SK-N-SH (cell line): ENCODE results near the gene SEL1L2. TPM values are rescaled to one million over a fixed set of nuclear protein-coding genes. Genes with fewer than 3 reads are reported as not detected.

ENCODE experiments used
- CTCF ChIA-PET: fragments of 300-600, 350-600 bp; formaldehyde crosslinking; extraction: SDS; loops from one replicate; lab custom pipeline; 2021; lab: Yijun Ruan, JAX
- POLR2A ChIA-PET: fragments of 350-600 bp; sonication (Branson Sonifier 250); formaldehyde crosslinking; extraction: SDS; loops from one replicate; lab custom pipeline; 2020; ENCODE audit warnings: antibody characterized with exemption, inconsistent platforms; lab: Yijun Ruan, JAX
- DNase-seq: peaks from one replicate; pipeline ENCODE4 v3.0.0; 2012
- H2AFZ ChIP-seq: fragments of 200-600 bp; sonication (generic); 2 replicates; pipeline ENCODE4 v1.8.1; 2016; ENCODE audit warnings: antibody characterized with exemption, mild to moderate bottlenecking, low read depth
- H3F3A ChIP-seq: fragments of 200-600 bp; sonication (generic); replicated peaks from 2 replicates; pipeline ENCODE3; 2016; ENCODE audit warnings: antibody characterized with exemption, mild to moderate bottlenecking; ENCODE audit not compliant: insufficient read depth
- H3K27ac ChIP-seq, 2 experiments: fragments of 200-500 bp in 1 of 2; fragments of 200-600 bp in 1 of 2; sonication (Bioruptor generic) in 1 of 2; sonication (generic), shearing (Covaris generic) in 1 of 2; 2 replicates each; pipeline versions ENCODE4 v1.5.1 to v1.6.1; 2014 to 2016; ENCODE audit warnings: low read depth in 2 of 2, inconsistent platforms in 1 of 2, low read length in 1 of 2, mild to moderate bottlenecking in 1 of 2, mixed read lengths in 1 of 2
- H3K27me3 ChIP-seq: fragments of 200-600 bp; sonication (generic), shearing (Covaris generic); 2 replicates; pipeline ENCODE4 v1.6.1; 2016; ENCODE audit warnings: mixed run types; ENCODE audit not compliant: insufficient read depth
- H3K36me3 ChIP-seq, 2 experiments: fragments of 200-500 bp in 1 of 2; fragments of 200-600 bp in 1 of 2; sonication (Bioruptor generic) in 1 of 2; sonication (generic) in 1 of 2; replicated peaks in 1 of 2; 2 replicates each; pipeline versions ENCODE3 to v1.5.1; 2014 to 2016; ENCODE audit warnings: low read length in 1 of 2, mild to moderate bottlenecking in 1 of 2; ENCODE audit not compliant: insufficient read depth in 2 of 2, control insufficient read depth in 1 of 2
- H3K4me1 ChIP-seq, 2 experiments: fragments of 200-500 bp in 1 of 2; fragments of 200-600 bp in 1 of 2; sonication (Bioruptor generic) in 1 of 2; sonication (generic), shearing (Covaris generic) in 1 of 2; 2 replicates each; pipeline versions ENCODE4 v1.5.1 to v1.6.1; 2014 to 2016; ENCODE audit warnings: low read depth in 1 of 2, low read length in 1 of 2, mixed run types in 1 of 2; ENCODE audit not compliant: insufficient read depth in 2 of 2, control insufficient read depth in 1 of 2
- H3K4me2 ChIP-seq: fragments of 200-600 bp; sonication (generic), shearing (Covaris generic); 2 replicates; pipeline ENCODE4 v1.6.1; 2017; ENCODE audit warnings: mixed run types
- H3K4me3 ChIP-seq, 2 experiments: fragments of 200-500 bp in 1 of 2; fragments of 200-600 bp in 1 of 2; sonication (Bioruptor generic) in 1 of 2; sonication (generic), shearing (Covaris generic) in 1 of 2; 2 replicates each; pipeline versions ENCODE4 v1.5.1 to v1.8.1; 2014 to 2016; ENCODE audit warnings: low read depth in 2 of 2, inconsistent platforms in 1 of 2, low read length in 1 of 2, mild to moderate bottlenecking in 1 of 2, mixed read lengths in 1 of 2, moderate library complexity in 1 of 2
- H3K79me2 ChIP-seq: fragments of 200-600 bp; sonication (generic); 2 replicates; pipeline ENCODE4 v1.8.1; 2017; ENCODE audit warnings: mild to moderate bottlenecking; ENCODE audit not compliant: insufficient read depth
- H3K9ac ChIP-seq: fragments of 200-600 bp; sonication (generic); 2 replicates; pipeline ENCODE4 v1.6.1; 2017; ENCODE audit warnings: mixed run types
- H3K9me2 ChIP-seq: fragments of 200-600 bp; sonication (generic); 2 replicates; pipeline ENCODE4 v1.6.1; 2017; ENCODE audit warnings: mixed run types
- H3K9me3 ChIP-seq: fragments of 200-600 bp; sonication (generic); 2 replicates; pipeline ENCODE4 v1.6.1; 2017; ENCODE audit warnings: mixed run types, mild to moderate bottlenecking, moderate library complexity
- H4K20me1 ChIP-seq: fragments of 200-600 bp; sonication (generic); 2 replicates; pipeline ENCODE4 v1.6.1; 2017; ENCODE audit warnings: mild to moderate bottlenecking, mixed run types; ENCODE audit not compliant: insufficient read depth
- ELF1 ChIP-seq: IDR thresholded peaks from 2 replicates; pipeline ENCODE4 v1.4.0; 2012
- FOXJ3 ChIP-seq: sonication (generic); formaldehyde crosslinking; IDR thresholded peaks from 2 replicates; pipeline ENCODE4 v1.5.1; 2020; ENCODE audit warnings: mild to moderate bottlenecking, missing genetic modification reagents
- GATA2 ChIP-seq: sonication (generic); formaldehyde crosslinking; IDR thresholded peaks from 2 replicates; pipeline ENCODE4 v1.5.0; 2020; ENCODE audit warnings: mild to moderate bottlenecking, missing genetic modification reagents
- JUND ChIP-seq: IDR thresholded peaks from 2 replicates; pipeline ENCODE4 v1.4.0; 2012
- MAX ChIP-seq: IDR thresholded peaks from 2 replicates; pipeline ENCODE4 v1.4.0; 2012; ENCODE audit warnings: low read depth
- MEF2A ChIP-seq: IDR thresholded peaks from 2 replicates; pipeline ENCODE4 v1.4.0; 2012; ENCODE audit warnings: low read depth, borderline replicate concordance
- MXI1 ChIP-seq: IDR thresholded peaks from 2 replicates; pipeline ENCODE4 v1.6.1; 2012; ENCODE audit warnings: mild to moderate bottlenecking, low read depth, low read length, improper control_type of control experiment
- RAD21 ChIP-seq: IDR thresholded peaks from 2 replicates; pipeline ENCODE4 v1.6.1; 2012; ENCODE audit warnings: mild to moderate bottlenecking, low read length
- RFX5 ChIP-seq: IDR thresholded peaks from 2 replicates; pipeline ENCODE4 v1.6.1; 2012; ENCODE audit warnings: mild to moderate bottlenecking, improper control_type of control experiment, low read length
- TAF1 ChIP-seq: IDR thresholded peaks from 2 replicates; pipeline ENCODE4 v1.6.1; 2012; ENCODE audit warnings: low read depth, mild to moderate bottlenecking, low read length, moderate library complexity, borderline replicate concordance
- YY1 ChIP-seq: IDR thresholded peaks from 2 replicates; pipeline ENCODE4 v1.4.0; 2012; ENCODE audit warnings: low read depth, mild to moderate bottlenecking
- ZBTB33 ChIP-seq: IDR thresholded peaks from 2 replicates; pipeline ENCODE4 v1.4.0; 2012; ENCODE audit warnings: low read depth, borderline replicate concordance
- WGBS: methylation state at CpG from one replicate; pipeline ENCODE4 v1.1.6; 2017; ENCODE audit warnings: low lambda C conversion rate; 5-methylcytosine and 5-hydroxymethylcytosine counted together
- polyA plus RNA-seq, 3 experiments: library from polyadenylated mRNA; depleted of rRNA; stranded (reverse); fragments of >200 nt; gene quantifications; 2 replicates each; pipeline ENCODE4 v1.2.3, GENCODE V29; 2012
- TF ChIP-seq, protein P1 (sequence below): IDR thresholded peaks from 2 replicates; pipeline ENCODE4 v1.4.0; 2012; ENCODE audit warnings: low read depth, borderline replicate concordance

SEL1L2 gene
- polyA plus RNA-seq, 1 of the 3 experiments (the other 2 are of a cell fraction), result not detected

DNA sequence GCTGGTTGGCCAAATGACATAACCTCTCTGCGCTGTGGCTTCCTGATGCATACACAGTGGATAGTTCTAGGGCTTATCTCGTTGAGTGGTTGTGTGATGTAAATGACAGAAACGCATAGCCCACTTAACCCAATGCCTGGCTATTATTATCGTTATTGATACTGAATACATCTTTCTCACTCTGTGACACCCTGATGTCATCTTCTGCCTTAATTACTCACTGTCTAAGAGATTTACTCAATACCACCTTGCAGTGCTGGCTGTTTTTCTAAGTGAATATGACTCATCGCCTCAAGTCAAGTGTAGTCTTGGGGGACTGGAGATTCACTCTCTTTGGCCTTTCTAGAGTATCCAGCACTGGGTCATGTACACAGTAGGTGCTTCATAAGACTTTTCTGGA, 132.0 kb downstream of the SEL1L2 start:
- no peaks in the 10 kb centered on the region for H3K9me3 ChIP-seq
- no peaks in the 10 kb centered on the region for H3K4me1 ChIP-seq
- no peak overlapping the region for H3K4me3 ChIP-seq
- H3K36me3 ChIP-seq, result no peaks in the 10 kb centered on the region
- CTCF ChIA-PET, result no interaction called here
- no peaks in the 10 kb centered on the region for H3K9me2 ChIP-seq
- POLR2A ChIA-PET, result no interaction called here
- no peaks in the 10 kb centered on the region for H3F3A ChIP-seq
- no peak overlapping the region for H2AFZ ChIP-seq
- H3K27ac ChIP-seq, result no peak overlapping the region
- WGBS, result 69% methylated on average over 5 of the region's 5 CpGs
- H3K27me3 ChIP-seq, result no peaks in the 10 kb centered on the region
- DNase-seq, result no peak
- H3K4me2 ChIP-seq, result no peak overlapping the region
- H4K20me1 ChIP-seq, result no peaks in the 10 kb centered on the region
- TF ChIP-seq FOXJ3, result no peak
- TF ChIP-seq MXI1, result no peak
- no peak for TF ChIP-seq RFX5
- TF ChIP-seq MAX, result no peak
- no peak for TF ChIP-seq ELF1
- no peak for TF ChIP-seq MEF2A
- TF ChIP-seq, protein P1, sequence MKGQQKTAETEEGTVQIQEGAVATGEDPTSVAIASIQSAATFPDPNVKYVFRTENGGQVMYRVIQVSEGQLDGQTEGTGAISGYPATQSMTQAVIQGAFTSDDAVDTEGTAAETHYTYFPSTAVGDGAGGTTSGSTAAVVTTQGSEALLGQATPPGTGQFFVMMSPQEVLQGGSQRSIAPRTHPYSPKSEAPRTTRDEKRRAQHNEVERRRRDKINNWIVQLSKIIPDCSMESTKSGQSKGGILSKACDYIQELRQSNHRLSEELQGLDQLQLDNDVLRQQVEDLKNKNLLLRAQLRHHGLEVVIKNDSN, result no peak
- no peak for TF ChIP-seq GATA2
- no peak for TF ChIP-seq YY1
- TF ChIP-seq TAF1, result no peak
- TF ChIP-seq JUND, result no peak
- no peak overlapping the region for H3K9ac ChIP-seq
- H3K79me2 ChIP-seq, result no peaks in the 10 kb centered on the region

- Histone ChIP-seq H3K9me3 (no peaks in the 10 kb centered on the region), H3K4me1 (no peaks in the 10 kb centered on the region), H3F3A (no peaks in the 10 kb centered on the region), H3K36me3 (no peaks in the 10 kb centered on the region)
- no peak for TF ChIP-seq ZBTB33
- TF ChIP-seq MAX, result no peak
- no peak for TF ChIP-seq GATA2
- TF ChIP-seq RAD21, result no peak
- TF ChIP-seq JUND, result no peak
- TF ChIP-seq, all 33 proteins: peak for 0
- Histone ChIP-seq H4K20me1 (no peaks in the 10 kb centered on the region), H3K4me3 (no peak overlapping the region), H3K27me3 (no peaks in the 10 kb centered on the region), H3K79me2 (no peaks in the 10 kb centered on the region), H3K27ac (no peak overlapping the region), H3K9me2 (no peaks in the 10 kb centered on the region), H2AFZ (no peak overlapping the region), H3K4me2 (no peak overlapping the region), H3K9ac (no peak overlapping the region)
- CTCF ChIA-PET, result no interaction called here
- POLR2A ChIA-PET, result no interaction called here
- 58% methylated on average over 7 of the region's 7 CpGs for WGBS
- no peak for DNase-seq
These were observed 132.5 kb downstream of the SEL1L2 start for GRCh38 chr20:13857961-13858360.
